Measurements from ENCODE around the gene LIX1. TPM values are rescaled to one million over a fixed set of nuclear protein-coding genes. Genes with fewer than 3 reads are reported as not detected.

LIX1 gene
- polyA plus RNA-seq, 2 of the 4 experiments (the other 2 are of a cell fraction), result not detected

DNA sequence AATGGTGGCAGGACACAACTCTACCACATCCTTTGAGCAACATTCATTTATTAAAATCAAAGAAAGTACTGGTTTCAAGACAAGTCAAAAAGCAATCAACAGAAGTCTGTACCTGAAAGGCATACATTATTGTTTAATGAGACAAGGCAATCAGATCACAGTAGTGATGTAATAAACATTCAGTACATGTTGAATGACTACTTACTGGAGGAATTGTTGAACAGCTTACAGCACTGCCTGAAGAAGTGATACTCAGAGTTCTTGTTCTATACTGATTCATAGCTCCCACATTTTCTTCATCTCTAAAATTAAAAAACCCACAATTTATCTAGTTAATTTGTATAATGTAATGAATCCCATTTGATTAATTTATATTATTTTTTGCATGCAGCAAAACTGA lies 22.4 kb upstream of the LIX1 start:
- H3K9me3 ChIP-seq, result no peaks in the 10 kb centered on the region
- DNase-seq (ENCODE audit: low read depth in 1 of 2, low spot score in 1 of 2) (no peak), FAIRE-seq (no peak), ATAC-seq (no peak)
- no peak overlapping the region for H3K4me3 ChIP-seq
- H3K27ac ChIP-seq, result no peak overlapping the region
- no peak overlapping the region for H3K4me2 ChIP-seq
- POLR2A ChIA-PET, result no interaction called here
- peaks cover 9% of the 10 kb centered on the region for H3K4me1 ChIP-seq
- CTCF ChIA-PET, result interaction anchor here (0.5 to 4.4 kb wide), 8 partner anchors 9 to 1722 kb away, joined by 3 to 30 read pairs (median 4); no protein-coding TSS in a partner anchor
- TF ChIP-seq RNF2 (IDR thresholded peaks at IDR 0.05; ENCODE audit: borderline replicate concordance, low read depth) (no peak), PHF8 (IDR thresholded peaks at IDR 0.05; ENCODE audit: borderline replicate concordance, low read depth) (no peak), TP53 (CRISPR knock-in tag; IDR thresholded peaks at IDR 0.05) (no peak), HOXB13 (CRISPR knock-in tag; IDR thresholded peaks at IDR 0.05; ENCODE audit: low read depth) (no peak), HOXB5 (CRISPR knock-in tag; IDR thresholded peaks at IDR 0.05) (no peak), FOXS1 (CRISPR knock-in tag; IDR thresholded peaks at IDR 0.05) (no peak), KDM5A (IDR thresholded peaks at IDR 0.05) (no peak), POLR2AphosphoS2 (conservative IDR thresholded peaks at IDR 0.05; ENCODE audit: low read length) (no peak), NPAS2 (CRISPR knock-in tag; IDR thresholded peaks at IDR 0.05; ENCODE audit: borderline replicate concordance) (no peak), NR3C1 (IDR thresholded peaks at IDR 0.05) (no peak), ZFP36 (IDR thresholded peaks at IDR 0.05; ENCODE audit: borderline replicate concordance, partially characterized antibody) (no peak), CBX8 (IDR thresholded peaks at IDR 0.05) (no peak), RAD21 (conservative IDR thresholded peaks at IDR 0.05 in 1 of 2, IDR thresholded peaks at IDR 0.05 in 1 of 2) (no peak)
- TF ChIP-seq, protein P1, sequence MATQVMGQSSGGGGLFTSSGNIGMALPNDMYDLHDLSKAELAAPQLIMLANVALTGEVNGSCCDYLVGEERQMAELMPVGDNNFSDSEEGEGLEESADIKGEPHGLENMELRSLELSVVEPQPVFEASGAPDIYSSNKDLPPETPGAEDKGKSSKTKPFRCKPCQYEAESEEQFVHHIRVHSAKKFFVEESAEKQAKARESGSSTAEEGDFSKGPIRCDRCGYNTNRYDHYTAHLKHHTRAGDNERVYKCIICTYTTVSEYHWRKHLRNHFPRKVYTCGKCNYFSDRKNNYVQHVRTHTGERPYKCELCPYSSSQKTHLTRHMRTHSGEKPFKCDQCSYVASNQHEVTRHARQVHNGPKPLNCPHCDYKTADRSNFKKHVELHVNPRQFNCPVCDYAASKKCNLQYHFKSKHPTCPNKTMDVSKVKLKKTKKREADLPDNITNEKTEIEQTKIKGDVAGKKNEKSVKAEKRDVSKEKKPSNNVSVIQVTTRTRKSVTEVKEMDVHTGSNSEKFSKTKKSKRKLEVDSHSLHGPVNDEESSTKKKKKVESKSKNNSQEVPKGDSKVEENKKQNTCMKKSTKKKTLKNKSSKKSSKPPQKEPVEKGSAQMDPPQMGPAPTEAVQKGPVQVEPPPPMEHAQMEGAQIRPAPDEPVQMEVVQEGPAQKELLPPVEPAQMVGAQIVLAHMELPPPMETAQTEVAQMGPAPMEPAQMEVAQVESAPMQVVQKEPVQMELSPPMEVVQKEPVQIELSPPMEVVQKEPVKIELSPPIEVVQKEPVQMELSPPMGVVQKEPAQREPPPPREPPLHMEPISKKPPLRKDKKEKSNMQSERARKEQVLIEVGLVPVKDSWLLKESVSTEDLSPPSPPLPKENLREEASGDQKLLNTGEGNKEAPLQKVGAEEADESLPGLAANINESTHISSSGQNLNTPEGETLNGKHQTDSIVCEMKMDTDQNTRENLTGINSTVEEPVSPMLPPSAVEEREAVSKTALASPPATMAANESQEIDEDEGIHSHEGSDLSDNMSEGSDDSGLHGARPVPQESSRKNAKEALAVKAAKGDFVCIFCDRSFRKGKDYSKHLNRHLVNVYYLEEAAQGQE (IDR thresholded peaks at IDR 0.05), result no peak
- TF ChIP-seq, protein P2, sequence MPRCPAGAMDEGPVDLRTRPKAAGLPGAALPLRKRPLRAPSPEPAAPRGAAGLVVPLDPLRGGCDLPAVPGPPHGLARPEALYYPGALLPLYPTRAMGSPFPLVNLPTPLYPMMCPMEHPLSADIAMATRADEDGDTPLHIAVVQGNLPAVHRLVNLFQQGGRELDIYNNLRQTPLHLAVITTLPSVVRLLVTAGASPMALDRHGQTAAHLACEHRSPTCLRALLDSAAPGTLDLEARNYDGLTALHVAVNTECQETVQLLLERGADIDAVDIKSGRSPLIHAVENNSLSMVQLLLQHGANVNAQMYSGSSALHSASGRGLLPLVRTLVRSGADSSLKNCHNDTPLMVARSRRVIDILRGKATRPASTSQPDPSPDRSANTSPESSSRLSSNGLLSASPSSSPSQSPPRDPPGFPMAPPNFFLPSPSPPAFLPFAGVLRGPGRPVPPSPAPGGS (IDR thresholded peaks at IDR 0.05), result no peak

DNA sequence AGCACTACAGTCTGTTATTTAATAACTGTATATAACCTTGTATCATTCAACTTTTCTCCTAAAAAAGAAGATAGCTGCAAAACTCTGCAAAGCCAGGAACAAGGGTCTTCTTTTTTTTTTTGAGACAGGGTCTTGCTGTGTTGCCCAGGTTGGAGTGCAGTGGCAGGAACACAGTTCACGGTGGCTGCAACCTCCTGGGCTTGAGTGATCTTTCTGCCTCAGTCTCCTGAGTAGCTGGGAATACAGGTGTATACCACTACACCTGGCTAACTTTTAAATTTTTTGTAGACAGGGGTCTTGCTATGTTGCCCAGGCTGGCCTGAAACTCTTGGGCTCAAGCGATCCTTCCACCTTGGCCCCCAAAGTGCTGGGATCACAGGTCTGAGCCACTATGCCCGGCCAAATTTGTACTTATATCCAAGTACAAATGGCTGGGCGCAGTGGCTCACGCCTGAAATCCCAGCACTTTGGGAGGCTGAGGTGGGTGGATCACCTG lies 21.4 kb upstream of the LIX1 start:
- DNase-seq (ENCODE audit: low read depth in 1 of 2, low spot score in 1 of 2) (no peak), ATAC-seq (no peak), FAIRE-seq (no peak)
- ChIA-PET CTCF (interaction anchor here (0.6 to 4.3 kb wide), 17 partner anchors 10 to 821 kb away, joined by 3 to 31 read pairs (median 4); partner anchors contain the start of gene LIX1), POLR2A (no interaction called here)
- Histone ChIP-seq H3K4me1 (peaks cover 9% of the 10 kb centered on the region), H3K9me3 (no peaks in the 10 kb centered on the region), H3K27ac (no peak overlapping the region), H3K4me2 (no peak overlapping the region), H3K4me3 (no peak overlapping the region)
- TF ChIP-seq TP53 (CRISPR knock-in tag; IDR thresholded peaks at IDR 0.05), result no peak
- TF ChIP-seq HOXB13 (CRISPR knock-in tag; IDR thresholded peaks at IDR 0.05; ENCODE audit: low read depth), result no peak
- TF ChIP-seq ZSCAN20 (CRISPR knock-in tag; IDR thresholded peaks at IDR 0.05), result no peak
- TF ChIP-seq HDAC2 (IDR thresholded peaks at IDR 0.05), result no peak
- 81% methylated on average over 5 of the region's 5 CpGs for WGBS (ENCODE audit: missing lambda C conversion rate)

DNA sequence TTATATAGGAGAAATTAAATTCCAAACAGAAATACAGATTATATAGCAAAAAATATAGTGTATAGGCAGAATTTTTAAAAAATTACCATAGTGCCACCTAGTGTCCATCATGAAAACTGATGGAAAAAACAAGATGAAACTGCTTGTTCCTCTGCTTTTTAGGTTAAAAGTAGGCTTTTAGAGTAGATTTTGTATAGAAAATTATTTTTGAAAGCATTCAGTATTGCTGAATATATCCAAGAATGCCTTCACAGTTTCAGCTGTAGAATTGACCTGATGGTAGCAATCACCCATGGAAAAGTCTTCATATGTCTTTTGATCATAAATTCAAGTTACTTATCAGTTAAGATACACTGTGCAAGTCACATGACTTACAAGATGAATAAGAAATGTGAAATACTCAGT lies 21.0 kb upstream of the LIX1 start:
- no peak; a peak in 1 of 6 replicates for ATAC-seq
- ChIA-PET POLR2A (no interaction called here), CTCF (interaction anchor here (0.6 to 4.3 kb wide), 24 partner anchors 10 to 821 kb away, joined by 3 to 31 read pairs (median 4); partner anchors contain the start of genes ERAP2 and LIX1)
- no peak overlapping the region for H3K4me3 ChIP-seq
- FAIRE-seq, result peak; percentile 51
- no peak overlapping the region for H3K27ac ChIP-seq
- no peak for DNase-seq (ENCODE audit: low read depth in 1 of 2, low spot score in 1 of 2)
- no peak overlapping the region for H3K4me2 ChIP-seq
- peaks cover 4% of the 10 kb centered on the region; the same call in 2 of the 3 replicates for H3K9me3 ChIP-seq
- peaks cover 9% of the 10 kb centered on the region for H3K4me1 ChIP-seq
- TF ChIP-seq CBX8 (IDR thresholded peaks at IDR 0.05), result no peak
- TF ChIP-seq, protein P3, sequence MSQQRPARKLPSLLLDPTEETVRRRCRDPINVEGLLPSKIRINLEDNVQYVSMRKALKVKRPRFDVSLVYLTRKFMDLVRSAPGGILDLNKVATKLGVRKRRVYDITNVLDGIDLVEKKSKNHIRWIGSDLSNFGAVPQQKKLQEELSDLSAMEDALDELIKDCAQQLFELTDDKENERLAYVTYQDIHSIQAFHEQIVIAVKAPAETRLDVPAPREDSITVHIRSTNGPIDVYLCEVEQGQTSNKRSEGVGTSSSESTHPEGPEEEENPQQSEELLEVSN (IDR thresholded peaks at IDR 0.05; ENCODE audit: borderline replicate concordance, low read depth), result no peak
- TF ChIP-seq EHMT2 (IDR thresholded peaks at IDR 0.05; ENCODE audit: low read depth), result no peak
- no peak for TF ChIP-seq PHF8 (IDR thresholded peaks at IDR 0.05; ENCODE audit: borderline replicate concordance, low read depth)
- TF ChIP-seq BHLHE40 (IDR thresholded peaks at IDR 0.05; ENCODE audit: low read depth, low read length), result no peak
- TF ChIP-seq TFCP2L1 (CRISPR knock-in tag; IDR thresholded peaks at IDR 0.05), result no peak
- TF ChIP-seq, protein P4, sequence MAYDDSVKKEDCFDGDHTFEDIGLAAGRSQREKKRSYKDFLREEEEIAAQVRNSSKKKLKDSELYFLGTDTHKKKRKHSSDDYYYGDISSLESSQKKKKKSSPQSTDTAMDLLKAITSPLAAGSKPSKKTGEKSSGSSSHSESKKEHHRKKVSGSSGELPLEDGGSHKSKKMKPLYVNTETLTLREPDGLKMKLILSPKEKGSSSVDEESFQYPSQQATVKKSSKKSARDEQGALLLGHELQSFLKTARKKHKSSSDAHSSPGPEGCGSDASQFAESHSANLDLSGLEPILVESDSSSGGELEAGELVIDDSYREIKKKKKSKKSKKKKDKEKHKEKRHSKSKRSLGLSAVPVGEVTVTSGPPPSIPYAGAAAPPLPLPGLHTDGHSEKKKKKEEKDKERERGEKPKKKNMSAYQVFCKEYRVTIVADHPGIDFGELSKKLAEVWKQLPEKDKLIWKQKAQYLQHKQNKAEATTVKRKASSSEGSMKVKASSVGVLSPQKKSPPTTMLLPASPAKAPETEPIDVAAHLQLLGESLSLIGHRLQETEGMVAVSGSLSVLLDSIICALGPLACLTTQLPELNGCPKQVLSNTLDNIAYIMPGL (CRISPR knock-in tag; IDR thresholded peaks at IDR 0.05; ENCODE audit: borderline replicate concordance), result no peak
- TF ChIP-seq TP53 (CRISPR knock-in tag; IDR thresholded peaks at IDR 0.05), result no peak
- TF ChIP-seq NPAS2 (CRISPR knock-in tag; IDR thresholded peaks at IDR 0.05; ENCODE audit: borderline replicate concordance), result no peak
- TF ChIP-seq EHF (CRISPR knock-in tag; IDR thresholded peaks at IDR 0.05), result no peak
- no peak for TF ChIP-seq POLR2AphosphoS2 (conservative IDR thresholded peaks at IDR 0.05; ENCODE audit: low read length)
- no peak for TF ChIP-seq CHD2 (IDR thresholded peaks at IDR 0.05; ENCODE audit: low read length, partially characterized antibody)
- no peak for TF ChIP-seq RNF2 (IDR thresholded peaks at IDR 0.05; ENCODE audit: borderline replicate concordance, low read depth)
- TF ChIP-seq MAZ (IDR thresholded peaks at IDR 0.05; ENCODE audit: borderline replicate concordance, low read depth, low read length), result no peak
- TF ChIP-seq NFE2L2 (conservative IDR thresholded peaks at IDR 0.05; ENCODE audit: low read length), result no peak
